Esophagus squamous epithelium (tissue), 4 donors: ENCODE measurements around the gene HYAL3.

Experiments
- CTCF ChIP-seq, 6 experiments: fragments of 450-650 bp in 4 of 6; fragments of 200-600 bp in 2 of 6; sonication (generic) in 2 of 6; IDR thresholded peaks; one replicate each; pipeline ENCODE4 v1.5.1; 2016 to 2019; ENCODE audit warnings: antibody characterized with exemption in 6 of 6, mild to moderate bottlenecking in 4 of 6, moderate library complexity in 4 of 6
- POLR2A ChIP-seq, 4 donors: fragments of 450-650 bp; IDR thresholded peaks; one replicate each; pipeline ENCODE4 v1.6.1; 2017; ENCODE audit warnings: antibody characterized with exemption in 4 of 4, mild to moderate bottlenecking in 4 of 4, moderate library complexity in 3 of 4

GRCh38 chr3:50339485-50340146 is 40.4 kb upstream of the HYAL3 start:
- no peak for TF ChIP-seq CTCF (IDR thresholded peaks at IDR 0.05)
- no peak for TF ChIP-seq POLR2A (IDR thresholded peaks at IDR 0.05)
